Jurkat, Clone E6-1 (cell line): ENCODE data around the gene ARMC2. TPM values are rescaled to one million over a fixed set of nuclear protein-coding genes. Genes with fewer than 3 reads are reported as not detected.
"Not testable (repeated sequence)": the region's sequence is repeated elsewhere in the genome, so short reads cannot be mapped to it uniquely, and the experiment has no call there.

ENCODE experiments used
- DNase-seq: peaks from one replicate; pipeline ENCODE4 v3.0.0-alpha.2; 2011; ENCODE audit warnings: low read depth, low spot score
- H3K4me3 ChIP-seq: 2 replicates; pipeline ENCODE4 v1.5.1; 2011; ENCODE audit warnings: mild to moderate bottlenecking, low read length, control low read depth, moderate library complexity
- polyA plus RNA-seq: library from polyadenylated mRNA; unstranded; fragments of >200 nt; gene quantifications from one replicate; pipeline ENCODE4 v1.2.1, GENCODE V29; 2012; ENCODE audit warnings: missing spikeins; ENCODE audit not compliant: insufficient read length, insufficient read depth

ARMC2 gene
- 8.8 TPM for polyA plus RNA-seq

GRCh38 chr6:108848116-108848868, at the start of gene ARMC2:
TSS of gene ARMC2 (plus strand) at chr6:108848422. CDS start at chr6:108854268, 5,846 bp downstream.
- DNase-seq, result peak; percentile 55
- peak within 1 kb of the TSS; percentile 75 for H3K4me3 ChIP-seq

- peak; percentile 95 for DNase-seq
- H3K4me3 ChIP-seq, result peak overlapping the region; percentile 7
These were observed 49.4 kb upstream of the ARMC2 start for GRCh38 chr6:108798670-108799353.

- no peak for DNase-seq
- H3K4me3 ChIP-seq, result peak overlapping the region; percentile 7; the same call in 1 of the 2 replicates
These were observed 48.9 kb upstream of the ARMC2 start for GRCh38 chr6:108799354-108799717.

GRCh38 chr6:108799791-108800190, 48.4 kb upstream of the ARMC2 start:
- H3K4me3 ChIP-seq, result no peak overlapping the region
- DNase-seq, result peak; percentile 42

GRCh38 chr6:108800427-108800864, 47.8 kb upstream of the ARMC2 start:
- no peak for DNase-seq
- H3K4me3 ChIP-seq, result no peak overlapping the region

GRCh38 chr6:108801366-108801765, 46.9 kb upstream of the ARMC2 start:
- no peak for DNase-seq
- no peak overlapping the region for H3K4me3 ChIP-seq

GRCh38 chr6:108803982-108804490, 44.2 kb upstream of the ARMC2 start:
- H3K4me3 ChIP-seq, result no peak overlapping the region
- no peak for DNase-seq

GRCh38 chr6:108804956-108805355, 43.3 kb upstream of the ARMC2 start:
- DNase-seq, result no peak
- H3K4me3 ChIP-seq, result no peak overlapping the region

GRCh38 chr6:108805611-108806167, 42.5 kb upstream of the ARMC2 start:
- no peak overlapping the region for H3K4me3 ChIP-seq
- no peak for DNase-seq

GRCh38 chr6:108806171-108806570, 42.1 kb upstream of the ARMC2 start:
- no peak for DNase-seq
- no peak overlapping the region for H3K4me3 ChIP-seq

- no peak for DNase-seq
- H3K4me3 ChIP-seq, result no peak overlapping the region
These were observed 41.6 kb upstream of the ARMC2 start for GRCh38 chr6:108806665-108807064.

GRCh38 chr6:108807928-108808327, 40.3 kb upstream of the ARMC2 start:
- DNase-seq, result no peak

GRCh38 chr6:108809211-108809610, 39.0 kb upstream of the ARMC2 start:
- DNase-seq, result no peak
- H3K4me3 ChIP-seq, result no peak overlapping the region

More at GRCh38 chr6:108807928-108808327, 40.3 kb upstream of the ARMC2 start:
- no peak overlapping the region for H3K4me3 ChIP-seq

- no peak for DNase-seq
- no peak overlapping the region for H3K4me3 ChIP-seq
These were observed 38.1 kb upstream of the ARMC2 start for GRCh38 chr6:108810057-108810643.

GRCh38 chr6:108811490-108811889, 36.7 kb upstream of the ARMC2 start:
- no peak overlapping the region for H3K4me3 ChIP-seq

GRCh38 chr6:108813218-108813617, 35.0 kb upstream of the ARMC2 start:
- DNase-seq, H3K4me3 ChIP-seq: not testable (repeated sequence)

More at GRCh38 chr6:108811490-108811889, 36.7 kb upstream of the ARMC2 start:
- DNase-seq, result no peak

- H3K4me3 ChIP-seq, DNase-seq: not testable (repeated sequence)
These were observed 30.9 kb upstream of the ARMC2 start for GRCh38 chr6:108817276-108817675.

GRCh38 chr6:108820006-108820405, 28.2 kb upstream of the ARMC2 start:
- no peak overlapping the region for H3K4me3 ChIP-seq
- DNase-seq, result no peak

- no peak for DNase-seq
- H3K4me3 ChIP-seq, result no peak overlapping the region
These were observed 25.8 kb upstream of the ARMC2 start for GRCh38 chr6:108822401-108822800.
